ENCODE measurements around the gene ST6GAL1.
"Not testable (repeated sequence)": the region's sequence is repeated elsewhere in the genome, so short reads cannot be mapped to it uniquely, and the experiment has no call there.

Gene ST6GAL1

DNA sequence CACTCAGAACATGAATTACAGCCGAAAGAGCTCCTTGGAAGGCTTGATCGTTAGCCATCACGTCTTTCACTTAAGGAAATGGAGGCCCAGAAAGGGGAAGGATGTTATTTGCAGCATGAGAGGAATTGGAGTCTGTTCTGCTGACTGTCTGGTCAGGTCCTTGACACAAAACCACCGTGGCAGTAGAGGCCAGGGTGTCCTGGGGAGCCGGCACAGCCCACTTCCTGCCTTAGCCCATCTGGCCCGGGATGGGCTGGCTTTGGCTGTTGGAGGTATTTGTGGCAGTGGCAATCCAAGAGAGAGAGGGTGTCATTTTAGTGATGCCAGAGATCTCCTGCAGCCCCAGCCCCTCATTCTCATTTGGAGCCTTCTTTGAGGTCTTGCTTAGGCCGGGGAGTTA lies 37.4 kb downstream of the ST6GAL1 start:
- ChIA-PET POLR2A (ENCODE audit: low non-redundant PET) (no interaction called here), CTCF (interaction anchor here (0.6 kb wide), 1 partner anchor 157 kb away, joined by 3 read pairs; no protein-coding TSS in a partner anchor)
- no peak overlapping the region for H3K27ac ChIP-seq
- no peak for DNase-seq (ENCODE audit: low spot score)
- TF ChIP-seq, protein P1, sequence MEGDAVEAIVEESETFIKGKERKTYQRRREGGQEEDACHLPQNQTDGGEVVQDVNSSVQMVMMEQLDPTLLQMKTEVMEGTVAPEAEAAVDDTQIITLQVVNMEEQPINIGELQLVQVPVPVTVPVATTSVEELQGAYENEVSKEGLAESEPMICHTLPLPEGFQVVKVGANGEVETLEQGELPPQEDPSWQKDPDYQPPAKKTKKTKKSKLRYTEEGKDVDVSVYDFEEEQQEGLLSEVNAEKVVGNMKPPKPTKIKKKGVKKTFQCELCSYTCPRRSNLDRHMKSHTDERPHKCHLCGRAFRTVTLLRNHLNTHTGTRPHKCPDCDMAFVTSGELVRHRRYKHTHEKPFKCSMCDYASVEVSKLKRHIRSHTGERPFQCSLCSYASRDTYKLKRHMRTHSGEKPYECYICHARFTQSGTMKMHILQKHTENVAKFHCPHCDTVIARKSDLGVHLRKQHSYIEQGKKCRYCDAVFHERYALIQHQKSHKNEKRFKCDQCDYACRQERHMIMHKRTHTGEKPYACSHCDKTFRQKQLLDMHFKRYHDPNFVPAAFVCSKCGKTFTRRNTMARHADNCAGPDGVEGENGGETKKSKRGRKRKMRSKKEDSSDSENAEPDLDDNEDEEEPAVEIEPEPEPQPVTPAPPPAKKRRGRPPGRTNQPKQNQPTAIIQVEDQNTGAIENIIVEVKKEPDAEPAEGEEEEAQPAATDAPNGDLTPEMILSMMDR (conservative IDR thresholded peaks at IDR 0.05; ENCODE audit: low read depth): no peak

- ChIA-PET POLR2A (ENCODE audit: low non-redundant PET) (no interaction called here), CTCF (no interaction called here)
- TF ChIP-seq, protein P1 (conservative IDR thresholded peaks at IDR 0.05; ENCODE audit: low read depth): no peak
- DNase-seq (ENCODE audit: low spot score): no peak
- no peak overlapping the region for H3K27ac ChIP-seq
Measured at GRCh38 chr3:186969607-186970006, 39.3 kb downstream of the ST6GAL1 start.

- POLR2A ChIA-PET (ENCODE audit: low non-redundant PET); H3K27ac ChIP-seq; DNase-seq (ENCODE audit: low spot score); CTCF ChIA-PET: not testable (repeated sequence)
Measured at GRCh38 chr3:186971106-186971505, 40.8 kb downstream of the ST6GAL1 start.

DNA sequence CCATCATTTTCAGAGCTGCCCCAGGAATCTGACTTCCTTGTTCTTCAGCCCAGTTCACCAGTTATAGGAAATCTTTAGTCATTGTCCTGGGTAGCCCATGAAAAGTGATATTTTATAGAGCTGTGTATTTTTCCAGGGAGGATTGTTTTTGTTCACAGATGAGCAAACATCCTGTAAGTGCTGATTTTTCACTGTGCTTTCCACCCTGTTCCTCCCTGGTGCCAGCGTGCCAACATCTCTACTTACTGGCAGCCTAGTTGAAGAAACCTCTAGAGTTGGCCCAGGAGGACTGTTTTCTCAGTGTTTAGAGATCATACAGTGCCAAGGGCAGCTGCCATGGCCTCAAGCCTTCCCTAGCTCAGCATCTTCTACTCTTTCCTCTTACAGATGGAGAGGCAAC lies 41.3 kb downstream of the ST6GAL1 start:
- CTCF ChIA-PET: no interaction called here

GRCh38 chr3:186973702-186974101 lies 43.4 kb downstream of the ST6GAL1 start:
- DNase-seq (ENCODE audit: low spot score): no peak
- POLR2A ChIA-PET (ENCODE audit: low non-redundant PET): no interaction called here
- no peak overlapping the region for H3K27ac ChIP-seq
- TF ChIP-seq, protein P1 (conservative IDR thresholded peaks at IDR 0.05; ENCODE audit: low read depth): no peak
- CTCF ChIA-PET: no interaction called here

More for the DNA sequence above, 41.3 kb downstream of the ST6GAL1 start:
- no peak overlapping the region for H3K27ac ChIP-seq
- no peak for DNase-seq (ENCODE audit: low spot score)
- POLR2A ChIA-PET (ENCODE audit: low non-redundant PET): no interaction called here
- TF ChIP-seq, protein P1 (conservative IDR thresholded peaks at IDR 0.05; ENCODE audit: low read depth): no peak

DNA sequence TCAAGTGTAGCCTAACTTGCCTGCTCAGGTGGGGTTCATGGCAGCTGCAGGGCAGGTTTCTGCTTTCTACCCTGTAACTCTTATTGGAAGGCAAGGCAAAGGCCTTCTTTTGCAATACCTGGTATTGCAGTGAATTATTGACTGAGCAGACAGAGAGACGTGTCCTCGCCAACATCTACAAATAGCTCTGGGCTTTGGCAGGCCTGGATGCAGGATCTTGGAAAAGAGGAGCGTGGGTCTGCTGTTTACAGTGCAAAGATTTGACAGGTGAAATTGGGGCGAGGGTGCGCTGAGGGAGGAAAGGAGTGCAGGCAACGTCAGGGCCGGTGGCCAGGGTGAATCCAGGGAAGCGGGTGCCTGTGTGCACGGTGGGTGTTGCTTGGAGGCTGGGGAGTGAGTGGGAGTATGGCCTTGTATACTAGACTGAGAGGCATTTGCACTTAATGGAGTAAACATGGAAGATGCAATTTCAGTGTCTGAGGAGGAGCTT lies 44.5 kb downstream of the ST6GAL1 start:
- no peak for DNase-seq (ENCODE audit: low spot score)
- H3K27ac ChIP-seq: no peak overlapping the region
- POLR2A ChIA-PET (ENCODE audit: low non-redundant PET): no interaction called here
- CTCF ChIA-PET: interaction anchor here (1.2 kb wide), 1 partner anchor 9 kb away, joined by 6 read pairs; no protein-coding TSS in a partner anchor
- TF ChIP-seq, protein P1 (conservative IDR thresholded peaks at IDR 0.05; ENCODE audit: low read depth): no peak

- CTCF ChIA-PET: no interaction called here
- no peak for DNase-seq (ENCODE audit: low spot score)
- POLR2A ChIA-PET (ENCODE audit: low non-redundant PET): no interaction called here
- TF ChIP-seq, protein P1 (conservative IDR thresholded peaks at IDR 0.05; ENCODE audit: low read depth): no peak
- H3K27ac ChIP-seq: no peak overlapping the region
Measured at GRCh38 chr3:186975726-186976125, 45.4 kb downstream of the ST6GAL1 start.

Data from RWPE1 (cell line).